NCI-H2029 treated with DMSO at 0.1 percent for 48 hours (cell line): Measurements from ENCODE around the gene GLIPR1L2.
"Not testable (repeated sequence)": the region's sequence is repeated elsewhere in the genome, so short reads cannot be mapped to it uniquely, and the experiment has no call there.

Experiments
- DNase-seq: peaks from one replicate; lab custom pipeline; 2025; lab: John Stamatoyannopoulos, UW

The GLIPR1L2 gene

DNA sequence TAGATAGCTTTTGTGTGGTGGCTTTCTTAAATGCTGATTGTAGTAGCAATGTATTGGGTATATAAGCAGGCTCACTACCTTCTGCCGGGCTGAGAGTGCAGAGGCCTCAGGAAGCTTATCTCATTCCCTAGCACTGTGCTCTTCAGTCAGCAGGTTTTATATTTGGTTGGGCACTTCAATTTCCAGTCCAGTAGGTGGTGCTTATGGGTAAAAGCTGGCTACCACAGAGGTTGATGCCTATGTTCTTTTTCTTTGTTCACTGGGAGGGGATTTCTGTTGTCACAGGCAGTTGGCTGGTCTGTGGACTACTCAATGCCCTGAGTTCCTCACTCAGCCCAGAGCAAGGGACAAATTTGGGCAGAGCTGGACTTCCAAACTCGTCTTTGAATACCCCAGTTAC lies 46.7 kb downstream of the GLIPR1L2 start:
- no peak for DNase-seq

DNA sequence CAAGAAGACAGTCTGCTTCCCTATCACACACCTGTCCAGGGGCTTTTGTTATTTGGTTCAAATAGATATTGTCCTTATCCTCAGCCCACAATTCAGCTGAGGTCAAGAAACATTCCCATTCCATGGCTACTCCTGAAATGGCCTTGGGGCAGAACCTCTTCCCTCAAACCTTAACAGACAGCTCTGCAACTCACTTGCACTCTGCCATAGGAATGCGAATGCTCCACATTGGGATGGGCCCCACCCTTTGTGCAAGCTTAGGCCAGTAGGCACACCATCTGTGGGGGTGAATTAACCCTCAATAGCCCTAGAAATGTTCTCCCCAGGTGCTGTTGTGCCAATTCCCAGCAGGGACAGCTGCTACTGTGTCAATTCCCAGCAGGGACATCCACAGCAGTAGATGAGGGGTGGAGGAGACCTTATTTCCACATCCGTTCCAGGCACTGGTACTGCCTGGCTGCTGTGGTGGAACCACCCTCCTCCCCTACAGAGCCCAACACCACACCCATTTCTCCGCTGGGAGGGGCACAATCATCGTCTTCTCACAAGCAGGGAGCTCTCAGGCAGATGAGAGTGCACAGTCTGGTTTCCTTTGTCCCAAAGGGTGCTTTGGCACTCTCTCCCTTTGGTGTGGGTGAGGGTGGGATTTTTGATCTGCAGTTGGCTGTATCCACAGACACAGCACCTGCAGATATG lies 47.3 kb downstream of the GLIPR1L2 start:
- DNase-seq, result no peak

DNA sequence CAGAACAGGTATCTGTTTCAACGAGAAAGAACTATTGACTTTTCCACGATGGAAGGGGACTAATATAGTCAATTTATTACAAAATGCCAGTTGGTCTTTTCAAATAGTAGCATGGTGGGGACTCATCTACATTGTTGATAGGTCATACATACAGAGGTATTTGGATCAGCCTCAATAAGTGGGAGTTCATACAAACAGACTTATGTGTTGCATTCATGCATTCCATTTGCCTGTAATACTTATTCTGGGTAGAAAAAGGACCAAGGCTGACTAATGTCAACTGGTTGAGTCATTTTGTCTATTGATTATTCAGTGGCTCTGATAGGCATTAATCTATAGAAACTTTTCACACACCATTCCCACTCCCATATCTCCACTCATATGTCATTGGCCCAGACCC lies 48.2 kb downstream of the GLIPR1L2 start:
- DNase-seq, result no peak

DNA sequence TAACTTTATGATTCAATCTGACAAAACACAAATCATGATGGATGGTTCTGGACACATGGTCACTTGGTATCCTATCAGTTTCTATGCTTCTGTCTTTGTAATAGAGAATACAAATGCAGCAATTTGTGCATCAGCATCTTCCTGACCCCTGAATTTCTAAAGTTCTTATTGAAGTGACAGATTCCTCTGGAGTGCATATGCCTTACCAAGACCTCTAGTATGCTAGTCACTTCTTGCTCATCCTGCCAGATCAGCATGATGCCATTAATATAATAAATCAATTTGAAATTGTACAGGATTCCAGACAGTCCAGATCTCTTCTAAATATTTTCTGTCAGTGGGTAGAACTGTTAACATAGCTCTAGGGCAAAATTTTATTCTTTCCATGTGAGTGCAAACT lies 49.0 kb downstream of the GLIPR1L2 start:
- DNase-seq, result no peak

DNA sequence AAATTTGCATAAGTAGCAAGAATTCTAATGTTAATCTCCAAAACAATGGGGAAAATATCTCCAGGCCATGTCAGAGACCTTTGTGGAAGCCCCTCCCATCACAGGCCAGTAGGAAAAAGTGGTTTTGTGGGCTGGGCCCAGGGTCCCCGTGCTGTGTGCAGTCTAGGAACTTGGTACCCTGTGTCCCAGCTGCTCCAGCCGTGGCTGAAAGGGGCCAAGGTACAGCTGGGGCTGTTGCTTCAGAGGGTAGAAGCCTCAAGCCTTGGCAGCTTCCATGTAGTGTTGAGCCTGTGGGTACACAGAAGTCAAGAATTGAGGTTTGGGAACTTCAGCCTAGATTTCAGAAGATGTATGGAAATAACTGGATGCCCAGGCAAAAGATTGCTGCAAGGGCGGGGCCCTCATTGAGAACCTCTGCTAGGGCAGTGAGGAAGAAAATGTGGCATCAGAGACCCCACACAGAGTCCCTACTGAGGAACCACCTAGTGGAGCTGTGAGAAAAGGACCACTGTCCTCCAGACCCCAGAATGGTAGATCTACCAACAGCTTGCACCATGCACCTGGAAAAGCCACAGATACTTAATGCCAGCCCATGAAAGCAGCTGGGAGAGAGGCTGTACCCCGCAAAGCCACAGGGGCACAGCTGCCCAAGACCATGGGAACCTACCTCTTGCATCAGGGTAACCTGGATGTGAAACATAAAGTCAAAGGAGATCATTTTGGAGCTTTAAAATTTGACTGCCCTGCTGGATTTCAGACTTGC lies 51.0 kb downstream of the GLIPR1L2 start:
- not testable (repeated sequence) for DNase-seq

DNA sequence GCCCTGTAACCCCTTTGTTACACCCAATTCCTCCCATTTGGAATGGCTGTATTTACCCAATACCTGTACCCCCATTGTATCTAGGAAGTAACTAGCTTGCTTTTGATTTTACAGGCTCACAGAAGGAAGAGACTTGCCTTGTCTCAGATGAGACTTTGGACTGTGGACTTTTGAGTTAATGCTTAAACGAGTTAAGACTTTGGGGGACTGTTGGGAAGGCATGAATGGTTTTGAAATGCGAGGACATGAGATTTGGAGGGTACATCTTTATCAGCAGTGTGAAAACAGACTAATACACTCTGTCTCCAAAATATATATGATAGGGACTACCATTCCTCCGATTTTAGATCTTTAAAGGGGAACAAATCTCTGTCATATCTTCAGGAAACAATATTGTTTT lies 51.6 kb downstream of the GLIPR1L2 start:
- not testable (repeated sequence) for DNase-seq

DNA sequence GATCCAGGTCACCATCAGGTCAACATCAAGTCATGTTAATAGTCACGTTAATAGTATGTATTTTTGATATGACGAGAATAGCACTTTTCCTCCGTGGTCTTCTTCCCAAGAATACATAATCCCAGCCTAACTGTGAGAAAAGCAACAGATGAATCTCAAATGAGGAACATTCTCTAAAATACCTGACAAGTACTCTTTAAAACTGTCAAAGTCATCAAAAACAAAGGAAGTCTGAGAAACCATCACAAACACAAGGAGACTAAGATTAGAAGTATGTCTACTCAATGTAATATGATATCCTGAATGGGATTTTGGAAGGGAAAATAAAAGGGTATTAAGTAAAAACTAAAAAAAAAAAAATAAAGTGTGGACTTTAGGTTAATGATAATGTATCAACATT lies 52.8 kb downstream of the GLIPR1L2 start:
- no peak for DNase-seq

DNA sequence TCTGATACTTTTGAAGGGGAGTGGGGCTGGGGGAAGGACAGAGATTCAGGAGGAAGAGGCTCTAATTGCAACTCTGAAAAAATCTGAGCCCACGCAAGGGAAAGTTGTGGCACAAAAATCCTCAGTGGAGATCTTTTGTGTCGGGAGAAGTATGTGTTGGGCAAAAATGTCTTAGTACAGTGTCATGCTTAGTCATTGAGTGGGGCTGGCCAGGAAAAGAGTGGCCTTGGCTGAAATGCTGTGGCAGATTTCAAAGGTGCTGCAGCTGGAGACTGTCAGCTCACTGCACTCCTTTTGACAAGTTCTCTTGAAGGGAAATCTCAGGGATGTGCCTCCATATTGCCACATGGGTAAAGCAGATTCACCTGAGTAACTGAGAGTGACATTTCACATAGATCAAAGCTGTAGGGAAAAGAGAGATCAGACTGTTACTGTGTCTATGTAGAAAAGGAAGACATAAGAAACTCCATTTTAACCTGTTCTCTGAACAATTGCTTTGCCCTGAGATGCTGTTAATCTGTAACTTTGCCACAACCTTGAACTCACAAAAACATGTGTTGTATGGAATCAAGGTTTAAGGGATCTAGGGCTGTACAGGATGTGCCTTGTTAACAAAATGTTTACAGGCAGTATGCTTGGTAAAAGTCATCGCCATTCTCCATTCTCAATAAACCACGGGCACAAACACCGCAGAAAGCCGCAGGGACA lies 53.7 kb downstream of the GLIPR1L2 start:
- DNase-seq, result no peak

DNA sequence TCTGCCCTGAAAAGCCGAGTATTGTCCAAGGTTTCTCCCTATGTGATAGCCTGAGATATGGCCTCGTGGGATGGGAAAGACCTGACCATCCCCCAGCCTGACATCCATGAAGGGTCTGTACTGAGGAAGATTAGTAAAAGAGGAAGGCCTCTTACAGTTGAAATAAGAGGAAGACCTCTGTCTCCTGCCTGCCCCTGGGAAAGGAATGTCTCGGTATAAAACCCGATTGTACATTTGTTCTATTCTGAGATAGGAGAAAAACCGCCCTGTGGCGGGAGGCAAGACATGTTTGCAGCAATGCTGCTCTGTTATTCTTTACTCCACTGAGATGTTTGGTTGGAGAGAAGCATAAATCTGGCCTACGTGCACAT lies 54.2 kb downstream of the GLIPR1L2 start:
- DNase-seq, result not testable (repeated sequence)

DNA sequence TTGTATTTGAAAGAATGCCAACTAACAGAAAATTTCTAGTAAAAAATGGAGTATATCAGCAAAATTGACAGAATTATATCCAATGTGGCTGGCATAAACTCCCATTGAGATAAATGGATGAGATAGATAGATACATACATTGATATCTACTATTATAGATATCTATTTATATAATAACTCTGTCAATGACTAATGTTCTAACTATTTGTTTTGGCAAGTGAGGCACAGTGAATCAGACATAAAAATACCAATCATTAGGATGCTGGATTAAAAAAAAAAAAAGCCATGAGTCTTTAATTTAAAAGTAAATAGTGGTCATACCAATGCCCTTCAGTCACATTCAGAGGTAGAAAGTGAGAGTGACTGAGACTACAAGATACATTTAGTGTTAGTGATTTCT lies 56.0 kb downstream of the GLIPR1L2 start:
- no peak for DNase-seq

DNA sequence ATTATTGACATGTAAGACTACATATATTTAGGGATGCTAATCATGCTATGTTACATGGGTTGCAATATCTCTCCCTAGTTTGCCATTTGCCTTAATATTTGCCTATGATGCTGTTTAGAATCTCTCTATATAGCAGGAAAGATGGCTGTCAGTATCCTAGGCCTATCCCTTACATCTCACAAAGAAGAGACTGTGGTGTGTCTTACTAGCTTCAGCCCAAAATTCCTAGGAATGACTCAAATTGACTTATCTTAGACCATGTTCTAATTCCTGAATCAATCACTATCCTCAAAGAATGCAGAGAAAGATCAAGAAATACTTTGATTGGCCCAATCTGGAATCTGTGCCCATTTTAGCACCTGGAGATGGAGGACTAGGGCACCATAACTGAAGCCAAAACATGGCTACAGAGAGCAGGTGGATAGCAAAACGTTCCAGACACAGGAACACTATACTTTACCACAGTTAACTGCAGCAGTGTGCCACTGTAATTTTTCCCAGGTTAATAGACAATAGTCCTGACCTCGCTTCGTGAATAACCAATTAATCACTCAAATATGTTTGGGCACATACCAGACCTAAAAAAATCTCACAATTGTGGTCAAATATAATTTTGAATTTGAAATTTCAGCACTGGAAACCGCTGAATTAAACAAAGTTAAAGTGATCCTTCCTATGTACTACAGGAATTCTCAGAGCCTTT lies 57.0 kb downstream of the GLIPR1L2 start:
- no peak for DNase-seq

DNA sequence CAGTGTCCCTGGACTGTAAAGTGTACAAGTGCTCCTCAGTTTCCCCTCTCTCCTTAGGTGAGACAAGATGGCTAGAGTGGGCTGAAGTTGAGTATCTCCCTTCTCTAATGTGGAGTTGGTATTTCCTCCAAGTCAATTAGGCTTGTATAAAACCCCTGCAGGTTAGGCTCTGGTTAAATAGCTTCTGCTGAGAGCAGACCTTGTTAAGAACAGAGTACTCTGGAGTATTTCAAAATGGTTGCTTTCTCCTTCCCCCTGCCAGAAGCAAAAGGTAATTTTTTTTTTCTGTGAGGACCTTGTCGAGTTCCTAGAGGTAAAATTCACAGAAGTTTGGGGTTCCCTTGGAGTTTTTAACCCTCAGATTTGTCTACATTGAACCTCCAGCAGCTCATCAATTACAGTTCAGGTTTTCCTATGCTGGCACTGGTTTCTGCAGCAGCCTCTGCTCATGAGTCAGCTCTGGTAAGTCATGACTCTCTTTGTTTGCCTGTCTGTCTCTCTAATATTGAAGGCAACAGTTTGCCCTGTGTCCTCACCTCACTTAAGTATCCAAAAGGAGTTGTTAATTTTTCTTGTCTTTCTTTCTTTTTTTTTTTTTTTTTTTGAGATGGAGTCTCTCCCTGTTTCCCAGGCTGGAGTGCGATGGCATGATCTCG lies 61.9 kb downstream of the GLIPR1L2 start:
- no peak for DNase-seq

DNA sequence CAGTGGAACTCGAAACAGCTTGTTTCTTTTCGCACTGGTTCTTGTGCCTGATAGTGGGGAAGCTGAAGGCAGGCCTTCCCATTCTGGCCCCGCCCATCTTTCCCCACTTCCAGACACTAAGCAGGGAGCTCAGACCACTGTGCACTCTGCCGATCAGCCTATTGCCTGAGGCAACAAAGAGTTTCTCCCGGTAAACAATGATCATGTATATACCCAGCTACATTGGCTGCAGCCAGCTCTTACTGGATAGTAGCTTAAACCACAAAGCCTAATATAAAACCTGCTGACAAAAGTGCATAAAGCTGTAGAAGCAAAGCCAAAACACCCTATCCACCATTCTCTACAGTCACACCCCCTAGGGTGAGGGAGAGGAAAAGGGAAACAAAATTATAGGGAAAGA lies 65.0 kb downstream of the GLIPR1L2 start:
- no peak for DNase-seq

DNA sequence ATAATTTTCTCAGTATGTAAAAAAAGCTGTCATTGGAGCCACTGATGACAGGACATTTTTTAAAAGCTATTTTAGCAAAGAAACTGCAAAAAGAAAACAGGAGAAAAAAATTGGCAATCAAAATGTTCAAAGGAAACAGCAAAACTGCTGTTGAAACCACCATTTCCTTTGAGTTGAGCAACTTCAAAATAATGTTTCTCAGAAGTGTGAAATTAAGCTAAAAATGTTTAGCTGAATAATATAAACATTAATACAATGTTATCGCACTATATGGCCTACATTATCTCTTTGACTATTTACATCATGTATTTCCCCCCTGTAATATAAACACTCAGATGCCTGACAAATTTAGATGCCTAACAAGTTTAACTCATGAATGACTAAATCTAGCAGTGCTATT lies 66.3 kb downstream of the GLIPR1L2 start:
- DNase-seq, result no peak

DNA sequence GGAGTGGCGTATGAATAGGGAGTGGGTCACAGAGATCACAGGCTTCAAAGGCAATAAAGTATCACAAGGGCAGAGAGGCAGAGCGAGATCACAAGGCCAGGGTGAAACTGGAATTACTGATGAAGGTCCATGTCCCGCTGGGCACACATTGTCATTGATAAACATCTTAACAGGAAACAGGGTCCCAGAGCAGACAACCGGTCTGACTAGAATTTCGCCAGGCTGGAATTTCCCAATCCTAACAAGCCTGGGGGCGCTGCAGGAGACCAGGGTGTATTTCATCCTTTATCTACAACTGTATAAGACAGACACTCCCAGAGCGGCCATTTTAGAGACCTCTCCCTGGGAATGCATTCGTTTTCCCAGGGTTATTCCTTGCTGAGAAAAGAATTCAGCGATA lies 67.0 kb downstream of the GLIPR1L2 start:
- not testable (repeated sequence) for DNase-seq

DNA sequence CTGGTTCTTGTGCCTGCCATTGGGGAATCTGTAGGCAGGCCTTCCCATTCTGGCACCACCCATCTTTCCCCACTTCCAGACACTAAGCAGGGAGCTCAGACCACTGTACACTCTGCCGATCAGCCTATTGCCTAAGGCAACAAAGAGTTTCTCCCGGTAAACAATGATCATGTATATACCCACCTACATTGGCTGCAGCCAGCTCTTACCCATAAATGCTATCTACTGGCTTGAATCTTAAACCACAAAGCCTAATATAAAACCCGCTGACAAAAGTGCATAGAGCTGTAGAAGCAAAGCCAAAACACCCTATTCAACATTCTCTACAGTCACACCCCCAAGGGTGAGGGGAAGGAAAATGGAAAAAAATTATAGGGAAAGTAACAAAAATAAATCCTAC lies 68.9 kb downstream of the GLIPR1L2 start:
- no peak for DNase-seq

DNA sequence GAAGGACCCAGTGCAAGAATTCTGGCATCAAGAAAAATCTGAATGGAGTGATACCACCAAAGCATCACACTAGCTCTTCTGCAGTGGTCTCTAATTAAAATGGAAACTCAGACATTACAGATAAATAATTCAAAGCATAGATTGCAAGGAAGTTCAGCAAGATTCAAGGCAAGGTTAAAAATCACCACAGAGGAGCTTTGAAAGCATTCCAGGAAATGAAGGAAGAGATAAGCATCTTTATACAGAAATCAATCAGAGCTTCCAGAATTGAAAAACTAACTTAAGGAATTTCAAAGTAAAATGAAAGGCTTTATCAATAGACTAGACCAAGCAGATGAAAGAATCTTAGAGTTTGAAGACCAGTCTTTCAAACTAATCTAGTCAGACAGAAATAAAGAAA lies 69.3 kb downstream of the GLIPR1L2 start:
- DNase-seq, result no peak

DNA sequence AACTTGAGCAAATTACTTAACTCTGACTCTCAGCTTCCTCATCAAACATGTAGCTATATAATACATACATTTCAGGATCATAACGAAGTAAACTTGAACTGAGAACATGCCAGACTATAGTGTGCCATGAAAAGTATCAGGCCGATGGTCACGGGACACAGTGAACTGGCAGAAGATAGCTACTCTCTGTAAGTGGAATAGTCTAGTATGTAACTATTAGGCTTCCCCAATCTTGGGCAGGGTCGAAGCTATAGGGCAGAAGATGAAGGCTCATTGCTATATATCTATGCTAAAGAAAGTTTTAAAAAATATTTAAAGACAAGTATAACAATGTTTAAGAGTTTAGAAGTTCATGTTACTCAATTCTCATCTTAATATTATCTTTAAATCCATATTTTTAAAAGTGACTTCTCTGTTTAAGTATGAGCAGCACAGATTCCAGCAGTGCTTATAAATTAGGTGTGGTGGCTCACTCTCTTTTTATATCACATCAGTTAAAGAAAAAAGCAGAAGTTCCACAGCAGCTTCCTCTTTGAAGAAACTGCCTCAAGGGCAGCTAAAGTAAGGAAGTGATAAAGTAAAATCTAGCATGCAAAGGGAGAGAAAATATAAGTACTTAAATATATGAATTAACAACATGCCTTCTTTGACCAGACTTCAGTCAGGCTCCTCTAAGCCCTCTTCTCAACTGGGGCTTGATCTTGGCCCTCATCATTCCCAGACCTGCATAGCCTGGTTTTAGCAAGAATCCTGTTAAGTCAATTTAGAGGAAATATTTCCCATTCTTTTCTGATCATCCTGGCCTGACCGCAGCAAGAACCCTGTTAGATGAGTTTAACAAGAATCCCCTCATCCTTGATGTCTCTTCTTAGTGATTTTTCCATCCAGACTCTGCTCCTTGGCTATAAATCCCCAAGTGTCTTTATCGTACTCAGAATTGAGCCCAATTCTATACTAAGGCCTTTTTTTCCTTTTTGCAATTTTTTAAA lies 81.3 kb downstream of the GLIPR1L2 start:
- no peak for DNase-seq

DNA sequence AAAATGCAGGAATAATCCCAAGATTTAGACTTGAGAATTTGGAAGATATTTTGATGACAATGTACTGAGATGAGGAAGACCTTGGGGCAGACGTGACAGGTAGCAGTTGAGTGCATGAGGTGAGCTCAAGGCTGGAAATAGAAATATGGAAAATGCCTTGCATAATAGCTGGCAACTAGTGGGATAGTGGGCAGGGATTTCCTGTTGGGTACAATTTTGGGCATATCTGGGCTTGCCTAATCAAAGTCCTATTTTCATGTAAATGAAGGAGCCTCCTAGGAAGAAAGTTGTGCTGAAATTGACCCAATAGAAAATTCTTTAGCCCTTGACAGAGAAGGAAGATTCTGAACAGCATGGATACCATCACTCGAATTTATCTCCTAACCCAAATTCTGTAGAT lies 83.2 kb downstream of the GLIPR1L2 start:
- DNase-seq, result no peak

DNA sequence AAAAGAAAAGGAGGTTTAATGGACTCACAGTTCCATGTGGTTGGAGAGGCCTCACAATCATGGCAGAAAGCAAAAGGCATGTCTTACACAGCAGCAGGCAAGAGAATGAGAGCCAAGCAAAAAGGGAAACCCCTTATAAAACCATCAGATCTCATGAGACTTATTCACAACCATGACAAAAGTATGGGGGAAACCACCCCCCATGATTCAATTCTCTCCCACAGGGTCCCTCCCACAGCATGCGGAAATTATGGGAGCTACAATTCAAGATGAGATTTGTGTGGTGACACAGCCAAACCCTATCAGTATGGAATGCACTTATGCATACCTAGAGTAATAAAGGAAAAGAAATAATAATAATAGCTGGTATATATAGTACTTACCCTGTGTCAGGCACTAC lies 85.2 kb downstream of the GLIPR1L2 start:
- DNase-seq, result no peak

DNA sequence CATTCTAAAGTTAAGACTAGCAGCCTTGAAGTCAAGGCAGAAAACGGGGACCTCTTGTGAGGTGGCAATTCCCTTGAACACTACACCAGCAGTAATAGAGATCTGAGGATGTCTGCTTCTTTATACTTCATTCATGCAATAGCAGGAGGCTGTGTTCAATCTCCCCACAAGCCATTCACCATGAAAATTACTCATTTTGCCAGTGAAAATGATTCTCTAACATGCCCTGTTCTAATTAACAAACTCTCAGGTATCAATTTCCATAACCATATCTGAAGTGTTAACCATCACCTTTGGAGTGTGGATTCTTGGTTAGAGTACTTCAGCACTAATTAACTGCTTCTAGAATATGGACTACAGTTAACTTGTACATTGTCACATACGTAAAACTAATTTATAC lies 86.2 kb downstream of the GLIPR1L2 start:
- DNase-seq, result no peak
